Chondrocyte (in vitro differentiated cells): Measurements from ENCODE around the gene MAP6D1. TPM values are rescaled to one million over a fixed set of nuclear protein-coding genes. Genes with fewer than 3 reads are reported as not detected.
"Not testable (repeated sequence)": the region's sequence is repeated elsewhere in the genome, so short reads cannot be mapped to it uniquely, and the experiment has no call there.

Experiments used
- DNase-seq: peaks from one replicate; pipeline ENCODE4 v3.0.0; 2021; ENCODE audit warnings: mixed read lengths, low spot score
- H3K27ac Mint-ChIP-seq: one replicate; pipeline ENCODE4 v1.8.0; 2021; ENCODE audit warnings: mild to moderate bottlenecking, moderate library complexity, mixed read lengths; ENCODE audit not compliant: unreplicated experiment
- H3K27me3 Mint-ChIP-seq: 2 replicates; pipeline ENCODE4 v1.8.0; 2021; ENCODE audit warnings: low read depth, mixed read lengths
- H3K36me3 Mint-ChIP-seq: 2 replicates; pipeline ENCODE4 v1.8.0; 2021; ENCODE audit warnings: low read depth, mixed read lengths
- H3K4me1 Mint-ChIP-seq: 2 replicates; pipeline ENCODE4 v1.8.0; 2021; ENCODE audit warnings: low read depth, mild to moderate bottlenecking, mixed read lengths
- H3K4me3 Mint-ChIP-seq: one replicate; pipeline ENCODE4 v1.8.0; 2021; ENCODE audit warnings: mild to moderate bottlenecking, moderate library complexity, mixed read lengths; ENCODE audit not compliant: unreplicated experiment
- H3K9me3 Mint-ChIP-seq: 2 replicates; pipeline ENCODE4 v1.8.0; 2021; ENCODE audit warnings: low read depth, mixed read lengths
- CTCF ChIP-seq: fragments of 200-600 bp; sonication (generic); IDR thresholded peaks from 2 replicates; pipeline ENCODE4 v1.5.0; 2021; ENCODE audit warnings: antibody characterized with exemption, mild to moderate bottlenecking, moderate library complexity
- total RNA-seq: library from RNA; stranded (reverse); gene quantifications from 3 replicates; pipeline ENCODE4 v1.2.1, GENCODE V29; 2021

MAP6D1 gene
- total RNA-seq, 1 donor from 2014 or later: 8.3 TPM

GRCh38 chr3:183779896-183780465, 45.4 kb downstream of the MAP6D1 start:
- DNase-seq: no peak
- peaks cover 22% of the 10 kb centered on the region for H3K4me1 Mint-ChIP-seq

GRCh38 chr3:183777016-183777618, 48.3 kb downstream of the MAP6D1 start:
- Mint-ChIP-seq H3K4me3 (no peak overlapping the region), H3K4me1 (peaks cover 16% of the 10 kb centered on the region), H3K9me3 (no peaks in the 10 kb centered on the region), H3K27ac (no peak overlapping the region), H3K27me3 (no peaks in the 10 kb centered on the region), H3K36me3 (peaks cover 51% of the 10 kb centered on the region)
- no peak for TF ChIP-seq CTCF
- DNase-seq: no peak

More at GRCh38 chr3:183779896-183780465, 45.4 kb downstream of the MAP6D1 start:
- no peaks in the 10 kb centered on the region for H3K9me3 Mint-ChIP-seq
- no peak overlapping the region for H3K4me3 Mint-ChIP-seq
- TF ChIP-seq CTCF: no peak
- H3K27ac Mint-ChIP-seq: no peak overlapping the region
- no peaks in the 10 kb centered on the region for H3K27me3 Mint-ChIP-seq
- H3K36me3 Mint-ChIP-seq: peaks cover 43% of the 10 kb centered on the region

GRCh38 chr3:183776451-183776850, 48.9 kb downstream of the MAP6D1 start:
- not testable (repeated sequence) for H3K4me3 Mint-ChIP-seq, DNase-seq, H3K27ac Mint-ChIP-seq, H3K27me3 Mint-ChIP-seq, H3K9me3 Mint-ChIP-seq
- peaks cover 16% of the 10 kb centered on the region for H3K4me1 Mint-ChIP-seq
- peaks cover 49% of the 10 kb centered on the region for H3K36me3 Mint-ChIP-seq

GRCh38 chr3:183775781-183776180, 49.6 kb downstream of the MAP6D1 start:
- H3K4me3 Mint-ChIP-seq: no peak overlapping the region
- H3K36me3 Mint-ChIP-seq: peaks cover 47% of the 10 kb centered on the region
- H3K4me1 Mint-ChIP-seq: peaks cover 16% of the 10 kb centered on the region
- H3K27me3 Mint-ChIP-seq: no peaks in the 10 kb centered on the region
- no peak for DNase-seq
- no peaks in the 10 kb centered on the region for H3K9me3 Mint-ChIP-seq
- H3K27ac Mint-ChIP-seq: no peak overlapping the region
- TF ChIP-seq CTCF: no peak

- H3K4me1 Mint-ChIP-seq: peaks cover 16% of the 10 kb centered on the region
- H3K36me3 Mint-ChIP-seq: peaks cover 41% of the 10 kb centered on the region
- H3K27ac Mint-ChIP-seq: no peak overlapping the region
- no peaks in the 10 kb centered on the region for H3K27me3 Mint-ChIP-seq
- DNase-seq: no peak
- no peaks in the 10 kb centered on the region for H3K9me3 Mint-ChIP-seq
- no peak for TF ChIP-seq CTCF
- no peak overlapping the region for H3K4me3 Mint-ChIP-seq
Observed at GRCh38 chr3:183774631-183775030, 50.7 kb downstream of the MAP6D1 start.

- H3K27ac Mint-ChIP-seq: no peak overlapping the region
- H3K27me3 Mint-ChIP-seq: no peaks in the 10 kb centered on the region
- no peaks in the 10 kb centered on the region for H3K9me3 Mint-ChIP-seq
- peaks cover 14% of the 10 kb centered on the region for H3K36me3 Mint-ChIP-seq
- DNase-seq: no peak
- H3K4me3 Mint-ChIP-seq: no peak overlapping the region
- peaks cover 28% of the 10 kb centered on the region for H3K4me1 Mint-ChIP-seq
- TF ChIP-seq CTCF: no peak
Observed at GRCh38 chr3:183769453-183769852, 55.9 kb downstream of the MAP6D1 start.
